Neural cell (in vitro differentiated cells): ENCODE data around the gene PSMA4.

Experiments
- EP300 ChIP-seq: fragments of 450-650 bp; conservative IDR thresholded peaks from 2 replicates; pipeline ENCODE4 v1.6.1; 2014; ENCODE audit warnings: antibody characterized with exemption, mild to moderate bottlenecking, moderate library complexity; ENCODE audit not compliant: poor library complexity, severe bottlenecking
- EZH2 ChIP-seq: fragments of 200-600, 300-800 bp; shearing (Covaris generic), sonication (generic); IDR thresholded peaks from 2 replicates; pipeline ENCODE4 v1.6.1; 2014; ENCODE audit warnings: antibody characterized with exemption, low read length, borderline replicate concordance, mild to moderate bottlenecking; ENCODE audit not compliant: insufficient read depth, poor library complexity, severe bottlenecking
- POLR2AphosphoS5 ChIP-seq: IDR thresholded peaks from 2 replicates; pipeline ENCODE4 v1.6.1; 2012
- RAD21 ChIP-seq: fragments of 450-650 bp; conservative IDR thresholded peaks from 2 replicates; pipeline ENCODE4 v1.6.1; 2014; ENCODE audit warnings: antibody characterized with exemption, mild to moderate bottlenecking, moderate library complexity
- TAF1 ChIP-seq: IDR thresholded peaks from 2 replicates; pipeline ENCODE4 v1.6.1; 2012; ENCODE audit warnings: low read depth
- TF ChIP-seq, protein P1 (sequence below): fragments of 450-650 bp; IDR thresholded peaks from 2 replicates; pipeline ENCODE4 v1.5.1; 2014; ENCODE audit warnings: antibody characterized with exemption, mild to moderate bottlenecking, moderate library complexity; ENCODE audit not compliant: poor library complexity, severe bottlenecking
- TF ChIP-seq, protein P2 (sequence below): IDR thresholded peaks from 2 replicates; pipeline ENCODE4 v1.6.1; 2012; ENCODE audit warnings: borderline replicate concordance

DNA sequence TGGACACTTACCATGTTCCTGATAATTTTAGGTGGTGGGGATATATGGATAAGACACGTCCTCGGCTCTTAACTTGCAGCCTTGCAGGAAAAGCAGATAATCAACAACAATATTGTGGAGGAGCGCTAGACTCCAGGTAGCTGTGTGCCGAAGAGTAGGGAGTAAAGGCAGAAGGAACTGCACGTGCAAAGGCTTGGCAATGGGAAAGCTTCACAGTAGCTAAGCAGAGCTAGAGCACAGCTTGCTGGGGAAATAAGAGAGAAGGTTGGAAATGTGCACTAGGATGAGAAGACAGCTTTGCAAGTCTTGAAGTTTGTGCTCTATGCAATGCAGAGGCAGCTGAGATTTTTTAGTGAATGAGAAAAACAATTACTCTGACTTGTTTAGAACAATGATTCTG lies 12.4 kb downstream of the PSMA4 start:
- TF ChIP-seq, protein P1, sequence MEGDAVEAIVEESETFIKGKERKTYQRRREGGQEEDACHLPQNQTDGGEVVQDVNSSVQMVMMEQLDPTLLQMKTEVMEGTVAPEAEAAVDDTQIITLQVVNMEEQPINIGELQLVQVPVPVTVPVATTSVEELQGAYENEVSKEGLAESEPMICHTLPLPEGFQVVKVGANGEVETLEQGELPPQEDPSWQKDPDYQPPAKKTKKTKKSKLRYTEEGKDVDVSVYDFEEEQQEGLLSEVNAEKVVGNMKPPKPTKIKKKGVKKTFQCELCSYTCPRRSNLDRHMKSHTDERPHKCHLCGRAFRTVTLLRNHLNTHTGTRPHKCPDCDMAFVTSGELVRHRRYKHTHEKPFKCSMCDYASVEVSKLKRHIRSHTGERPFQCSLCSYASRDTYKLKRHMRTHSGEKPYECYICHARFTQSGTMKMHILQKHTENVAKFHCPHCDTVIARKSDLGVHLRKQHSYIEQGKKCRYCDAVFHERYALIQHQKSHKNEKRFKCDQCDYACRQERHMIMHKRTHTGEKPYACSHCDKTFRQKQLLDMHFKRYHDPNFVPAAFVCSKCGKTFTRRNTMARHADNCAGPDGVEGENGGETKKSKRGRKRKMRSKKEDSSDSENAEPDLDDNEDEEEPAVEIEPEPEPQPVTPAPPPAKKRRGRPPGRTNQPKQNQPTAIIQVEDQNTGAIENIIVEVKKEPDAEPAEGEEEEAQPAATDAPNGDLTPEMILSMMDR = no peak
- no peak for TF ChIP-seq TAF1
- TF ChIP-seq, protein P2, sequence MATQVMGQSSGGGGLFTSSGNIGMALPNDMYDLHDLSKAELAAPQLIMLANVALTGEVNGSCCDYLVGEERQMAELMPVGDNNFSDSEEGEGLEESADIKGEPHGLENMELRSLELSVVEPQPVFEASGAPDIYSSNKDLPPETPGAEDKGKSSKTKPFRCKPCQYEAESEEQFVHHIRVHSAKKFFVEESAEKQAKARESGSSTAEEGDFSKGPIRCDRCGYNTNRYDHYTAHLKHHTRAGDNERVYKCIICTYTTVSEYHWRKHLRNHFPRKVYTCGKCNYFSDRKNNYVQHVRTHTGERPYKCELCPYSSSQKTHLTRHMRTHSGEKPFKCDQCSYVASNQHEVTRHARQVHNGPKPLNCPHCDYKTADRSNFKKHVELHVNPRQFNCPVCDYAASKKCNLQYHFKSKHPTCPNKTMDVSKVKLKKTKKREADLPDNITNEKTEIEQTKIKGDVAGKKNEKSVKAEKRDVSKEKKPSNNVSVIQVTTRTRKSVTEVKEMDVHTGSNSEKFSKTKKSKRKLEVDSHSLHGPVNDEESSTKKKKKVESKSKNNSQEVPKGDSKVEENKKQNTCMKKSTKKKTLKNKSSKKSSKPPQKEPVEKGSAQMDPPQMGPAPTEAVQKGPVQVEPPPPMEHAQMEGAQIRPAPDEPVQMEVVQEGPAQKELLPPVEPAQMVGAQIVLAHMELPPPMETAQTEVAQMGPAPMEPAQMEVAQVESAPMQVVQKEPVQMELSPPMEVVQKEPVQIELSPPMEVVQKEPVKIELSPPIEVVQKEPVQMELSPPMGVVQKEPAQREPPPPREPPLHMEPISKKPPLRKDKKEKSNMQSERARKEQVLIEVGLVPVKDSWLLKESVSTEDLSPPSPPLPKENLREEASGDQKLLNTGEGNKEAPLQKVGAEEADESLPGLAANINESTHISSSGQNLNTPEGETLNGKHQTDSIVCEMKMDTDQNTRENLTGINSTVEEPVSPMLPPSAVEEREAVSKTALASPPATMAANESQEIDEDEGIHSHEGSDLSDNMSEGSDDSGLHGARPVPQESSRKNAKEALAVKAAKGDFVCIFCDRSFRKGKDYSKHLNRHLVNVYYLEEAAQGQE = no peak
- no peak for TF ChIP-seq POLR2AphosphoS5
- no peak for TF ChIP-seq RAD21
- no peak for TF ChIP-seq EZH2
- no peak for TF ChIP-seq EP300
